GM18526 (cell line): Measurements from ENCODE around the gene TIMELESS.

ENCODE experiments used
- POLR2A ChIP-seq: IDR thresholded peaks from 3 replicates; pipeline ENCODE4 v1.6.1; 2011; ENCODE audit not compliant: insufficient read length; ENCODE audit errors: extremely low read depth

Gene TIMELESS

GRCh38 chr12:56448860-56449621 lies at the start of gene TIMELESS:
TSS of gene TIMELESS (minus strand) at chr12:56449426. CDS start at chr12:56434170, 15,256 bp downstream.
- peak; percentile 86 for TF ChIP-seq POLR2A

GRCh38 chr12:56490360-56490759 lies 41.1 kb upstream of the TIMELESS start:
- no peak for TF ChIP-seq POLR2A

- TF ChIP-seq POLR2A: peak; percentile 13
Observed at GRCh38 chr12:56488041-56488955, 39.1 kb upstream of the TIMELESS start, which contains the start of gene GLS2. TSS of gene GLS2 (minus strand) at chr12:56488161. CDS start at chr12:56488118, 43 bp downstream.

GRCh38 chr12:56487448-56488040 lies 38.3 kb upstream of the TIMELESS start:
- no peak for TF ChIP-seq POLR2A

- TF ChIP-seq POLR2A: no peak
Observed at GRCh38 chr12:56486694-56487093, 37.5 kb upstream of the TIMELESS start.

GRCh38 chr12:56484566-56484965 lies 35.3 kb upstream of the TIMELESS start:
- TF ChIP-seq POLR2A: no peak

GRCh38 chr12:56479625-56480024 lies 30.4 kb upstream of the TIMELESS start:
- no peak for TF ChIP-seq POLR2A

- TF ChIP-seq POLR2A: no peak
Observed at GRCh38 chr12:56477521-56478225, 28.4 kb upstream of the TIMELESS start.

- no peak for TF ChIP-seq POLR2A
Observed at GRCh38 chr12:56476972-56477432, 27.8 kb upstream of the TIMELESS start.

- TF ChIP-seq POLR2A: no peak
Observed at GRCh38 chr12:56476143-56476542, 26.9 kb upstream of the TIMELESS start.

- no peak for TF ChIP-seq POLR2A
Observed at GRCh38 chr12:56474389-56474788, 25.2 kb upstream of the TIMELESS start.

- TF ChIP-seq POLR2A: no peak
Observed at GRCh38 chr12:56469007-56469930, 20.0 kb upstream of the TIMELESS start.

- TF ChIP-seq POLR2A: peak; percentile 92
Observed at GRCh38 chr12:56468216-56469006, 19.2 kb upstream of the TIMELESS start, which contains the start of gene SPRYD4. TSS of gene SPRYD4 (plus strand) at chr12:56468578. CDS start at chr12:56468592, 14 bp downstream.
